Mesenchymal stem cell (in vitro differentiated cells and primary cell): ENCODE results near the gene SPRED1.

Experiments used
- DNase-seq: peaks from one replicate; pipeline ENCODE4 v3.0.0-alpha.2; 2013
- H2AFZ ChIP-seq: one replicate; pipeline ENCODE4 v1.6.1; 2013; ENCODE audit warnings: low read depth, mild to moderate bottlenecking, control low read depth, inconsistent platforms, low read length, moderate library complexity
- H2AK5ac ChIP-seq: 2 replicates; pipeline ENCODE4 v1.6.1; 2013; ENCODE audit warnings: low read length, moderate library complexity, mild to moderate bottlenecking, inconsistent platforms; ENCODE audit not compliant: severe bottlenecking
- H2BK120ac ChIP-seq: one replicate; pipeline ENCODE4 v1.6.1; 2013; ENCODE audit warnings: low read depth, mild to moderate bottlenecking, inconsistent platforms, low read length, moderate library complexity
- H2BK12ac ChIP-seq, 2 experiments: one replicate each; pipeline ENCODE4 v1.6.1; 2013; ENCODE audit warnings: inconsistent platforms in 2 of 2, low read length in 2 of 2, mild to moderate bottlenecking in 2 of 2, moderate library complexity in 2 of 2, control low read depth in 1 of 2
- H2BK15ac ChIP-seq: one replicate; pipeline ENCODE4 v1.6.1; 2013; ENCODE audit warnings: mild to moderate bottlenecking, low read depth, inconsistent platforms; ENCODE audit not compliant: poor library complexity, severe bottlenecking
- H2BK5ac ChIP-seq: 2 replicates; pipeline ENCODE4 v1.6.1; 2013; ENCODE audit warnings: low read depth, mild to moderate bottlenecking, low read length, control low read depth, inconsistent platforms; ENCODE audit not compliant: poor library complexity, severe bottlenecking
- H3K14ac ChIP-seq, 2 experiments: one replicate each; pipeline ENCODE4 v1.6.1; 2013; ENCODE audit warnings: inconsistent platforms in 2 of 2, low read length in 2 of 2, control low read depth in 1 of 2, mild to moderate bottlenecking in 1 of 2, moderate library complexity in 1 of 2
- H3K18ac ChIP-seq, 2 experiments: one replicate each; pipeline ENCODE4 v1.6.1; 2013; ENCODE audit warnings: inconsistent platforms in 2 of 2, low read length in 2 of 2, control low read depth in 1 of 2, low read depth in 1 of 2, mild to moderate bottlenecking in 1 of 2
- H3K23ac ChIP-seq, 2 experiments: one replicate each; pipeline ENCODE4 v1.6.1; 2013; ENCODE audit warnings: inconsistent platforms in 2 of 2, low read length in 2 of 2, mild to moderate bottlenecking in 2 of 2, moderate library complexity in 2 of 2, control low read depth in 1 of 2
- H3K27ac ChIP-seq: 2 replicates; pipeline ENCODE4 v1.5.1; 2013; ENCODE audit warnings: mild to moderate bottlenecking, moderate library complexity, low read length, control low read depth, inconsistent platforms; ENCODE audit not compliant: poor library complexity, severe bottlenecking
- H3K27me3 ChIP-seq, 2 experiments: 2 replicates each; pipeline versions ENCODE4 v1.6.1 to v1.7.0; 2013; ENCODE audit warnings: low read length in 2 of 2, mild to moderate bottlenecking in 2 of 2, moderate library complexity in 2 of 2, control low read depth in 1 of 2, inconsistent platforms in 1 of 2; ENCODE audit not compliant: control insufficient read depth in 1 of 2, insufficient read depth in 1 of 2
- H3K36me3 ChIP-seq, 2 experiments: 2 replicates each; pipeline versions ENCODE4 v1.6.1 to v1.7.0; 2013; ENCODE audit warnings: low read length in 2 of 2, control low read depth in 1 of 2, inconsistent platforms in 1 of 2, low read depth in 1 of 2, mild to moderate bottlenecking in 1 of 2; ENCODE audit not compliant: insufficient read depth in 2 of 2, control insufficient read depth in 1 of 2
- H3K4ac ChIP-seq, 2 experiments: one replicate each; pipeline ENCODE4 v1.6.1; 2013; ENCODE audit warnings: inconsistent platforms in 2 of 2, low read length in 2 of 2, mild to moderate bottlenecking in 2 of 2, moderate library complexity in 2 of 2, control low read depth in 1 of 2, low read depth in 1 of 2
- H3K4me1 ChIP-seq: 2 replicates; pipeline ENCODE4 v1.6.1; 2013; ENCODE audit warnings: low read depth, low read length, control low read depth; ENCODE audit not compliant: control insufficient read depth, insufficient read depth
- H3K4me2 ChIP-seq: 2 replicates; pipeline ENCODE4 v1.6.1; 2013; ENCODE audit warnings: low read length, mild to moderate bottlenecking, inconsistent platforms; ENCODE audit not compliant: poor library complexity, severe bottlenecking
- H3K4me3 ChIP-seq, 2 experiments: 2 replicates each; pipeline versions ENCODE4 v1.5.1 to v1.7.0; 2013; ENCODE audit warnings: low read length in 2 of 2, mild to moderate bottlenecking in 2 of 2, control low read depth in 1 of 2, low read depth in 1 of 2; ENCODE audit not compliant: insufficient read depth in 1 of 2
- H3K79me1 ChIP-seq: replicated peaks from 2 replicates; pipeline ENCODE4 v1.6.1; 2013; ENCODE audit warnings: mild to moderate bottlenecking, control low read depth, low read length, inconsistent platforms; ENCODE audit not compliant: poor library complexity, severe bottlenecking
- H3K9ac ChIP-seq: 2 replicates; pipeline ENCODE4 v1.7.0; 2013; ENCODE audit warnings: mild to moderate bottlenecking, low read length, moderate library complexity
- H3K9me3 ChIP-seq: 2 replicates; pipeline ENCODE4 v1.7.0; 2013; ENCODE audit warnings: mild to moderate bottlenecking, low read length; ENCODE audit not compliant: control insufficient read depth
- H4K8ac ChIP-seq: one replicate; pipeline ENCODE4 v1.6.1; 2013; ENCODE audit warnings: inconsistent platforms, mild to moderate bottlenecking, low read length, moderate library complexity
- H4K91ac ChIP-seq: one replicate; pipeline ENCODE4 v1.6.1; 2013; ENCODE audit warnings: mild to moderate bottlenecking, low read length, inconsistent platforms
- WGBS: methylation state at CpG from one replicate; pipeline ENCODE4 v1.1.7; 2013; ENCODE audit warnings: mixed read lengths; 5-methylcytosine and 5-hydroxymethylcytosine counted together

The SPRED1 gene

DNA sequence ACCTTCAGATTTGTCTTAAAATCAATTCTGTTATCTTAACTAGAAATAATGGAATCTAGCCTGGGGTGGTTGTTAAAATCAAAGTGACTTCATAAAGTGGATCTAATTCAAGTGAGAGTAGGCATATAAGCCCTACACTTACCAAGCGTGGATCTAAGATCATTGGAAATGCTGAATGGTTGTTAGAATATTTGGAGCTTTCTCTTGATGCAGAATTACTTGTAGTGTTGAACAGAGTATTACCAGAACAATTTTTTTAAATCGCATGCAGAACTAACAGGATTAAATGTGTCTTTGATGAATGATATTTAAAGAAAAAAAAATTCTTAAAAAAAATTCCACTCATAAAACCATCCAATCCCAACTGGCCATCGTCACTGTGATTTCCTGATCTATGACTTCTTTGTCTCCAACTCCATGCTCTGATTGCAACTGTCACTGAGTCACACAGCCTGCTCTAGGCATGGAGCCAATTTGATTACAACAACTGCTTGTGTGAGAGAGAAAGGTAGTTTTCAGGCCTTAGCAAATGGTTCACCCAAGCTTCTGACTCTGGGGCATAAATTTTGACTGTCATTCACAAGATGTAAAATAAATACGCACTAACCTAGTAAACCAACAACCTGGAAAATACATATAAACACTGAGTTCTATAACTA is 25.9 kb upstream of the SPRED1 start:
- Histone ChIP-seq H4K91ac (no peak overlapping the region), H3K36me3 (no peaks in the 10 kb centered on the region), H2AFZ (no peak overlapping the region), H3K27ac (no peak overlapping the region), H2BK12ac (no peak overlapping the region), H3K14ac (no peak overlapping the region), H3K4me3 (no peak overlapping the region), H3K23ac (no peak overlapping the region), H3K4ac (no peak overlapping the region), H3K27me3 (no peaks in the 10 kb centered on the region), H3K4me2 (no peak overlapping the region), H3K9me3 (no peaks in the 10 kb centered on the region), H2BK120ac (no peak overlapping the region), H4K8ac (no peak overlapping the region), H3K9ac (no peak overlapping the region), H2BK5ac (no peak overlapping the region), H2AK5ac (no peak overlapping the region), H2BK15ac (no peak overlapping the region), H3K79me1 (no peaks in the 10 kb centered on the region), H3K4me1 (no peaks in the 10 kb centered on the region), H3K18ac (no peak overlapping the region)
- DNase-seq = peak; percentile 88
- 66% methylated on average over 3 of the region's 4 CpGs for WGBS

- Histone ChIP-seq H3K9ac (no peak overlapping the region), H3K18ac (no peak overlapping the region), H3K4ac (no peak overlapping the region), H2AFZ (no peak overlapping the region), H3K4me3 (no peak overlapping the region), H2BK12ac (no peak overlapping the region), H3K36me3 (no peaks in the 10 kb centered on the region), H2BK5ac (no peak overlapping the region), H4K8ac (no peak overlapping the region), H2BK15ac (no peak overlapping the region), H3K27ac (no peak overlapping the region), H3K23ac (no peak overlapping the region), H3K4me1 (no peaks in the 10 kb centered on the region), H2AK5ac (no peak overlapping the region), H3K27me3 (no peaks in the 10 kb centered on the region), H3K79me1 (no peaks in the 10 kb centered on the region), H3K14ac (no peak overlapping the region), H2BK120ac (no peak overlapping the region), H3K9me3 (no peaks in the 10 kb centered on the region), H3K4me2 (no peak overlapping the region), H4K91ac (no peak overlapping the region)
- DNase-seq = no peak
Observed at GRCh38 chr15:38227941-38228340, 24.7 kb upstream of the SPRED1 start.

- 100% methylated on average over 1 of the region's 1 CpG for WGBS
- Histone ChIP-seq H3K4me3 (no peak overlapping the region), H3K36me3 (no peaks in the 10 kb centered on the region), H3K4ac (no peak overlapping the region), H3K27ac (no peak overlapping the region), H3K23ac (no peak overlapping the region), H2BK12ac (no peak overlapping the region), H3K9ac (no peak overlapping the region), H2AK5ac (no peak overlapping the region), H3K14ac (no peak overlapping the region), H3K9me3 (no peaks in the 10 kb centered on the region), H2BK5ac (no peak overlapping the region), H4K8ac (no peak overlapping the region), H3K79me1 (no peaks in the 10 kb centered on the region), H2BK15ac (no peak overlapping the region), H3K18ac (no peak overlapping the region), H4K91ac (no peak overlapping the region), H3K27me3 (no peaks in the 10 kb centered on the region), H3K4me2 (no peak overlapping the region), H3K4me1 (no peaks in the 10 kb centered on the region), H2BK120ac (no peak overlapping the region), H2AFZ (no peak overlapping the region)
- DNase-seq = no peak
Observed at GRCh38 chr15:38228618-38229017, 24.0 kb upstream of the SPRED1 start.

GRCh38 chr15:38229705-38230310 is 22.8 kb upstream of the SPRED1 start:
- Histone ChIP-seq H3K36me3 (no peaks in the 10 kb centered on the region), H3K4me3 (no peak overlapping the region), H2AK5ac (no peak overlapping the region), H3K4ac (no peak overlapping the region), H3K27ac (no peak overlapping the region), H3K23ac (no peak overlapping the region), H2BK12ac (no peak overlapping the region), H2BK15ac (no peak overlapping the region), H2BK5ac (no peak overlapping the region), H4K91ac (no peak overlapping the region), H4K8ac (no peak overlapping the region), H3K9ac (no peak overlapping the region), H3K18ac (no peak overlapping the region), H2BK120ac (no peak overlapping the region), H3K9me3 (no peaks in the 10 kb centered on the region), H3K4me1 (no peaks in the 10 kb centered on the region), H3K14ac (no peak overlapping the region), H3K79me1 (no peaks in the 10 kb centered on the region), H3K4me2 (no peak overlapping the region), H3K27me3 (no peaks in the 10 kb centered on the region), H2AFZ (no peak overlapping the region)
- peak; percentile 55 for DNase-seq
- 100% methylated on average over 1 of the region's 3 CpGs for WGBS
